Osteoblast (primary cell): ENCODE measurements around the gene IDE. TPM values are rescaled to one million over a fixed set of nuclear protein-coding genes. Genes with fewer than 3 reads are reported as not detected.
A peak's percentile ranks its signal among the peaks of the same experiment; 100 is the strongest.

Experiments used
- DNase-seq: peaks from one replicate; pipeline ENCODE4 v3.0.0; 2011; ENCODE audit warnings: low spot score, mixed read lengths; ENCODE audit not compliant: insufficient read length; ENCODE audit errors: missing footprints
- H2AFZ ChIP-seq: 2 replicates; pipeline ENCODE4 v1.6.0; 2011; ENCODE audit warnings: mild to moderate bottlenecking, low read length
- H3K27ac ChIP-seq: 2 replicates; pipeline ENCODE4 v1.5.1; 2011; ENCODE audit warnings: mild to moderate bottlenecking, low read depth, low read length, moderate library complexity
- H3K27me3 ChIP-seq: 2 replicates; pipeline ENCODE4 v1.6.0; 2012; ENCODE audit warnings: mild to moderate bottlenecking, control low read depth, inconsistent platforms, low read length, moderate library complexity; ENCODE audit not compliant: insufficient read depth
- H3K36me3 ChIP-seq: 2 replicates; pipeline ENCODE4 v1.5.1; 2011; ENCODE audit warnings: mild to moderate bottlenecking, low read length, control low read depth, moderate library complexity; ENCODE audit not compliant: insufficient read depth
- H3K4me1 ChIP-seq: 2 replicates; pipeline ENCODE4 v1.5.1; 2011; ENCODE audit warnings: mild to moderate bottlenecking, low read length, control low read depth, moderate library complexity; ENCODE audit not compliant: insufficient read depth
- H3K4me2 ChIP-seq: 2 replicates; pipeline ENCODE4 v1.6.0; 2011; ENCODE audit warnings: mild to moderate bottlenecking, low read length; ENCODE audit not compliant: insufficient read depth
- H3K4me3 ChIP-seq: fragments of 200-600 bp; sonication (generic); 3 replicates; pipeline ENCODE4 v1.5.1; 2012; ENCODE audit warnings: mild to moderate bottlenecking, low read length, inconsistent platforms; ENCODE audit not compliant: insufficient read depth
- H3K79me2 ChIP-seq: 2 replicates; pipeline ENCODE4 v1.6.0; 2012; ENCODE audit warnings: mild to moderate bottlenecking, low read length, control low read depth, inconsistent platforms; ENCODE audit not compliant: insufficient read depth
- H3K9me3 ChIP-seq: 2 replicates; pipeline ENCODE4 v1.5.1; 2011; ENCODE audit warnings: low read depth, low read length, control low read depth
- H4K20me1 ChIP-seq: 2 replicates; pipeline ENCODE4 v1.6.0; 2012; ENCODE audit warnings: mild to moderate bottlenecking, low read length, control low read depth; ENCODE audit not compliant: insufficient read depth
- total RNA-seq: library from RNA; depleted of rRNA; stranded (reverse); fragments of >200 nt; gene quantifications from 2 replicates; pipeline ENCODE4 v1.2.3, GENCODE V29; 2012
- TF ChIP-seq, protein P1 (sequence below): IDR thresholded peaks from 2 replicates; pipeline ENCODE4 v1.5.1; 2011; ENCODE audit warnings: mild to moderate bottlenecking, low read depth, low read length, moderate library complexity; ENCODE audit errors: extremely low read depth

IDE gene
- 36.9 and 42.4 TPM in 2 replicates for total RNA-seq

DNA sequence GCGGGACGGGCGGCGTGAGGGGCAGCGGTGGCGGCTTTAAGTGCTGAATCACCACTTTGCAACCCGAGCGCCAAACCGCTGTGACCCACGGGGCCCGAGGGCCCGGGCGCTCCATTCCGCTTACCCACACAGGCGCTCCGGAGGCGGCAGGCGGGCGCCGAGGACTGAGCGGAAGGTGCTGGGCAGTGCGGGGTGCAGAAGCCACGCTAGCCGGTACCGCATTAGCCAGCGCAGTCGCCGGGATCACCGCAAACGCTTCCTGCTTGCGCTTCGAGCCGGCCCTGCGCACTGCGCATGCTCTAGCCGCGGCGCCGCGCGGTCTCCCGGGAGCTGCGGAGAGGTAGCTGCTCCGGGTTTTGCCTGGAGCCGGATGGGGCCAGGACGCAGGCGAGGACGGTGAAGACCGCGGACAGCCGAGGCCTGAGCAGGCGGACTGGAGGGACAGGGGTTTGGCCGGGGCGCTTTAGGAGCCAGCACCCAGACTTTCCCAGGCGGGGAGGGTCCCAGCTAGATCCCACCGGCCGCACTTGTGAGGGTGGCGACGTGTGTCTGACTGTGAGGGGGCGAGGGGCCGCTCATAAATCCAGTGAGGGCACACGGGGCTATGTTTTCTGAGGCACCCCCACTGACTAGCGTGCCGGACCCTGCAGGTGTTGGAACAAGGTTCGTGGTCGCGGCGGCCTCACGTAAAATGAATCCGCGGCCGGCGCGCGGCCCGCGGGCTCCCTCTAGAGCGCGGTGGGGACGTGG, at the start of gene IDE:
TSS of gene IDE (minus strand) at position 296 of the 750 bp plus-strand sequence. CDS start at position 222, 74 bp downstream.
- Histone ChIP-seq H3K36me3 (no peaks in the 10 kb centered on the region), H3K27me3 (no peaks in the 10 kb centered on the region), H3K79me2 (peaks cover 42% of the 10 kb centered on the region), H3K4me3 (peak within 1 kb of the TSS; percentile 96), H4K20me1 (peaks cover 15% of the 10 kb centered on the region), H3K4me1 (peaks cover 29% of the 10 kb centered on the region), H3K4me2 (peak within 1 kb of the TSS; percentile 93), H2AFZ (peak within 1 kb of the TSS; percentile 95), H3K27ac (peak within 1 kb of the TSS; percentile 73), H3K9me3 (no peaks in the 10 kb centered on the region)
- peak; percentile 96 for DNase-seq
- TF ChIP-seq, protein P1, sequence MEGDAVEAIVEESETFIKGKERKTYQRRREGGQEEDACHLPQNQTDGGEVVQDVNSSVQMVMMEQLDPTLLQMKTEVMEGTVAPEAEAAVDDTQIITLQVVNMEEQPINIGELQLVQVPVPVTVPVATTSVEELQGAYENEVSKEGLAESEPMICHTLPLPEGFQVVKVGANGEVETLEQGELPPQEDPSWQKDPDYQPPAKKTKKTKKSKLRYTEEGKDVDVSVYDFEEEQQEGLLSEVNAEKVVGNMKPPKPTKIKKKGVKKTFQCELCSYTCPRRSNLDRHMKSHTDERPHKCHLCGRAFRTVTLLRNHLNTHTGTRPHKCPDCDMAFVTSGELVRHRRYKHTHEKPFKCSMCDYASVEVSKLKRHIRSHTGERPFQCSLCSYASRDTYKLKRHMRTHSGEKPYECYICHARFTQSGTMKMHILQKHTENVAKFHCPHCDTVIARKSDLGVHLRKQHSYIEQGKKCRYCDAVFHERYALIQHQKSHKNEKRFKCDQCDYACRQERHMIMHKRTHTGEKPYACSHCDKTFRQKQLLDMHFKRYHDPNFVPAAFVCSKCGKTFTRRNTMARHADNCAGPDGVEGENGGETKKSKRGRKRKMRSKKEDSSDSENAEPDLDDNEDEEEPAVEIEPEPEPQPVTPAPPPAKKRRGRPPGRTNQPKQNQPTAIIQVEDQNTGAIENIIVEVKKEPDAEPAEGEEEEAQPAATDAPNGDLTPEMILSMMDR: peak; percentile 69

DNA sequence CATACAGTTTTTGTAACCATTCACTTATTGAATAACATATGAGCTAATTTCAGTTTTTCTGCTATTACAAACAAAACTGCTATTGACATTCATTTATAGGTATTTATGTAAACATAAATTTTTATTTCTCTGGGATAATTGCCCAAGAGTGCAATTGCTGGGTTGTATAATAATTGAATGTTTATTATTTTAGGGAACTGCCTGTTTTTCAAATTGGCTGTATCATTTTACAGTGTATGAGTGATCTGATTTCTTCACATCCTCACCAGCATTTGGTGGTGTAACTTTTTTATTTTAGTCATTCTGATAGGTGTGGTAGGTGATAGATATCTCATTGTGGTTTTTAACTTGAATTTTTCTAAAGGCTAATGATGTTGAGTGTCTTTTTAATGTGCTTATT, 45.5 kb upstream of the IDE start:
- no peaks in the 10 kb centered on the region for H3K27me3 ChIP-seq
- H3K9me3 ChIP-seq: no peaks in the 10 kb centered on the region
- H3K79me2 ChIP-seq: peaks cover 4% of the 10 kb centered on the region
- no peaks in the 10 kb centered on the region for H4K20me1 ChIP-seq
- peaks cover 29% of the 10 kb centered on the region for H3K36me3 ChIP-seq
- DNase-seq: peak; percentile 8
- no peak overlapping the region for H3K4me2 ChIP-seq
- H2AFZ ChIP-seq: no peak overlapping the region
- H3K27ac ChIP-seq: no peak overlapping the region
- TF ChIP-seq, protein P1: no peak
- H3K4me1 ChIP-seq: no peaks in the 10 kb centered on the region
- no peak overlapping the region for H3K4me3 ChIP-seq

DNA sequence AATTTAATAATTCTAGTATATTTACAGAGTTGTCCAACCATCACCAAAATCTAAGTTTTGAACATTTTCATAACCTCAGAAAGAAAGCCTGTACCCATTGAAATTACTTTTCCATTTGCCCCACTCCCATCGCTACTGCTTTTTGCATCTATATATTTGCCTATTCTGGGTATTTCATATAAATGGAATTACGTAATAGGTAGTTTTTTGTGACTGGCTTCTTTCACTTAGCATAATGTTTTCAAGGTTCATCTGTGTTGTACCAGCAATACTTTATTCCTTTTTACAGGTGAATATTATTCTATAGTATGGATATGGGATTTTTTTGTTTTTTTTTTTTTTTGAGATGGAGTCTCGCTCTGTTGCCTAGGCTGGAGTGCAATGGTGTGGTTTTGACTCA, 41.6 kb upstream of the IDE start:
- no peaks in the 10 kb centered on the region for H3K9me3 ChIP-seq

DNA sequence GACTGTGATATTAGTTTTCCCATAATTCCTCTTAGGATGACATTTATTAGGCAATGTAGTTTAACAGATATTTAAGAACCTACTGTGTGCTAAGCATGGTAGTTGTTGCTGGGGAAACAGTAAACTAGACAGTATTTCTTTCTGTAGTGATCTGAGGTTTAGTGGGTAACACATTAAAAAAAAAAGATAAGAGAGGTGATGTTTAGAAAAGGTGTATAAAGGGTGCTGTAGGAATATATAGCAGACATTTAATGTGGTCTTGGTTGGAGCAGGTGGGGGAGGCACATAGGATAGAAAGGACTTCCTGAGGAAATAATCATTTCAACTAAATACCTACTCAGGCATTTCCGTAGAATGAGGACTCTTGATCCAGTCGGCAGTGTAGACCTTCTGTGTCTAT, 30.9 kb upstream of the IDE start:
- H3K9me3 ChIP-seq: no peaks in the 10 kb centered on the region
- no peak overlapping the region for H3K4me3 ChIP-seq
- H3K27ac ChIP-seq: no peak overlapping the region
- no peak overlapping the region for H2AFZ ChIP-seq
- peaks cover 12% of the 10 kb centered on the region for H3K36me3 ChIP-seq
- TF ChIP-seq, protein P1: no peak
- no peak for DNase-seq
- H3K4me1 ChIP-seq: peaks cover 12% of the 10 kb centered on the region
- peaks cover 83% of the 10 kb centered on the region for H3K79me2 ChIP-seq
- no peak overlapping the region for H3K4me2 ChIP-seq
- no peaks in the 10 kb centered on the region for H3K27me3 ChIP-seq
- H4K20me1 ChIP-seq: no peaks in the 10 kb centered on the region

More for the DNA sequence above, 41.6 kb upstream of the IDE start:
- no peaks in the 10 kb centered on the region for H4K20me1 ChIP-seq
- H3K4me2 ChIP-seq: no peak overlapping the region
- H2AFZ ChIP-seq: no peak overlapping the region
- peaks cover under 1% of the 10 kb centered on the region for H3K79me2 ChIP-seq
- no peak overlapping the region for H3K4me3 ChIP-seq
- H3K36me3 ChIP-seq: peaks cover 28% of the 10 kb centered on the region
- no peak for DNase-seq
- H3K4me1 ChIP-seq: no peaks in the 10 kb centered on the region
- H3K27ac ChIP-seq: no peak overlapping the region
- H3K27me3 ChIP-seq: no peaks in the 10 kb centered on the region
- TF ChIP-seq, protein P1: no peak
